Activated B cell treated with CpG ODN at 0.5 μM for 24 hours (primary cell): ENCODE data around the gene PCNT. TPM values are rescaled to one million over a fixed set of nuclear protein-coding genes. Genes with fewer than 3 reads are reported as not detected.

ENCODE experiments used
- ATAC-seq: fragments of 200-7000 bp; cut with Tn5 transposase; one replicate; pipeline ENCODE4 v1.10.0; 2021; ENCODE audit warnings: low read depth, mild to moderate bottlenecking, moderate library complexity
- CTCF ChIA-PET: fragments of 350-600 bp; sonication (Branson Sonifier 250); formaldehyde crosslinking; loops from one replicate; lab custom pipeline; 2021; ENCODE audit warnings: antibody characterized with exemption; lab: Charles Lee
- POLR2A ChIA-PET: fragments of 350-600 bp; sonication (Branson Sonifier 250); formaldehyde crosslinking; loops from one replicate; lab custom pipeline; 2021; ENCODE audit warnings: antibody characterized with exemption; lab: Charles Lee
- DNase-seq: peaks from one replicate; pipeline ENCODE4 v3.0.0; 2022
- H3K27ac Mint-ChIP-seq: one replicate; pipeline ENCODE4 v1.8.0; 2020; ENCODE audit warnings: mixed read lengths
- H3K27me3 Mint-ChIP-seq: one replicate; pipeline ENCODE4 v1.8.0; 2021; ENCODE audit warnings: mixed read lengths
- H3K36me3 Mint-ChIP-seq: one replicate; pipeline ENCODE4 v1.8.0; 2021; ENCODE audit warnings: low read depth, mixed read lengths
- H3K4me1 Mint-ChIP-seq: one replicate; pipeline ENCODE4 v1.8.0; 2021; ENCODE audit warnings: mixed read lengths
- H3K4me3 Mint-ChIP-seq: one replicate; pipeline ENCODE4 v1.8.0; 2020; ENCODE audit warnings: mild to moderate bottlenecking, mixed read lengths
- H3K9me3 Mint-ChIP-seq: one replicate; pipeline ENCODE4 v1.8.0; 2020; ENCODE audit warnings: mixed read lengths
- intact Hi-C: fragments of 100-400 bp; cut with micrococcal nuclease; formaldehyde crosslinking; loops from one replicate; pipeline ENCODE4 v1.15.1; 2024
- total RNA-seq: library from RNA; stranded (reverse); gene quantifications from 2 replicates; pipeline ENCODE4 v1.2.3, GENCODE V29; 2022
- TF ChIP-seq, protein P1 (sequence below): fragments of 200-600 bp; IDR thresholded peaks from one replicate; pipeline ENCODE4 v1.8.0; 2022; ENCODE audit warnings: antibody characterized with exemption, mild to moderate bottlenecking

Gene PCNT
- total RNA-seq, 1 donor from 2014 or later, result 39.7 TPM

DNA sequence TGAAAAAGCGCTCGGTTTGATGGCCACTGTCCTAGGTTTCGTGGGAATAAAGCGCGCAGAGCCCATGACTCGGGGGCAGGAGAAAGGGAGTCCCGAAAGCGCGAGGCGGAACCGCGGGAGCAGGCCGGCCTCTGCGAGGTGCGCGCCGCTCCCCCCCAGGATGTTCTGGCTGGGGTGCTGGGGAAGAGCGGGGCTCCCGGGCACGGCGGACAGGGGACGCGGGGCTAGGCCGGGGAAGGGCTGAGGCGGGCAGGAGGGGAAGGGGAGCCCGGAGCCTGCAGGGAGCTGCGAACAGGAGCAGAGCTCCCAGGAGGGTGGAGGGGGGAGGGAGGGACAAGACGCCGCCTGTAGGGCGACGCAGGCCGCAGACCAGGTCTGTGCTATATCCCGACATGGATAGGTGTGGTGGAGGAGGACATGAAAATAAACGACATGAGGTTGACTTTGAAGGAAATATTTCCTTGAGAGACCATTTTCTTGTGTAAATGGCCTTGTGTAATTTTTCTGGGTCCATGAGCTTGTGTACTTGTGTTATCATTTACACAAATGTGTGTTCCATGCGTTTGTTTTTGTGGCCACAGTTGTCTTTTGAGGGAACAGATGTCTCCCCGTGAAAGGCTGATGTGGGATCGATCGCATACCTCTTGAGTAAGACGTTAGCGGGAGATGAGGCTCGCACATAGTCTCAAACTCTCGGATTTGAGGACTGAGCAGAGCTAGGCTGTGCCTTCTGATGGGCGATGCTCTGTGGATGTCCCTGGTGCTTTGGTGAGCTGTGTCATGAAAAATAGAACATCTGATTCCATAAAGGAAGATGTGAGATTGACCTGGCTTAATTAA lies 1.3 kb downstream of the PCNT start:
- intact Hi-C loops, result loop anchor here (1.0 to 5.0 kb wide), 3 partner anchors 140 to 353 kb away; partner anchors contain the start of gene SPATC1L
- POLR2A ChIA-PET, result interaction anchor here (0.9 to 1.2 kb wide), 3 partner anchors 29 to 96 kb away, joined by 3 to 4 read pairs (median 3); partner anchors contain the start of gene MCM3AP
- Mint-ChIP-seq H3K36me3 (peaks cover 20% of the 10 kb centered on the region), H3K9me3 (no peaks in the 10 kb centered on the region), H3K27me3 (no peaks in the 10 kb centered on the region), H3K27ac (peak overlapping the region; percentile 30), H3K4me3 (peak overlapping the region; percentile 84), H3K4me1 (peaks cover 29% of the 10 kb centered on the region)
- TF ChIP-seq, protein P1, sequence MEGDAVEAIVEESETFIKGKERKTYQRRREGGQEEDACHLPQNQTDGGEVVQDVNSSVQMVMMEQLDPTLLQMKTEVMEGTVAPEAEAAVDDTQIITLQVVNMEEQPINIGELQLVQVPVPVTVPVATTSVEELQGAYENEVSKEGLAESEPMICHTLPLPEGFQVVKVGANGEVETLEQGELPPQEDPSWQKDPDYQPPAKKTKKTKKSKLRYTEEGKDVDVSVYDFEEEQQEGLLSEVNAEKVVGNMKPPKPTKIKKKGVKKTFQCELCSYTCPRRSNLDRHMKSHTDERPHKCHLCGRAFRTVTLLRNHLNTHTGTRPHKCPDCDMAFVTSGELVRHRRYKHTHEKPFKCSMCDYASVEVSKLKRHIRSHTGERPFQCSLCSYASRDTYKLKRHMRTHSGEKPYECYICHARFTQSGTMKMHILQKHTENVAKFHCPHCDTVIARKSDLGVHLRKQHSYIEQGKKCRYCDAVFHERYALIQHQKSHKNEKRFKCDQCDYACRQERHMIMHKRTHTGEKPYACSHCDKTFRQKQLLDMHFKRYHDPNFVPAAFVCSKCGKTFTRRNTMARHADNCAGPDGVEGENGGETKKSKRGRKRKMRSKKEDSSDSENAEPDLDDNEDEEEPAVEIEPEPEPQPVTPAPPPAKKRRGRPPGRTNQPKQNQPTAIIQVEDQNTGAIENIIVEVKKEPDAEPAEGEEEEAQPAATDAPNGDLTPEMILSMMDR, result no peak
- CTCF ChIA-PET, result interaction anchor here (1.9 kb wide), 1 partner anchor 182 kb away, joined by 11 read pairs; no protein-coding TSS in a partner anchor
- DNase-seq (no peak), ATAC-seq (no peak)

- Mint-ChIP-seq H3K4me3 (no peak overlapping the region), H3K27ac (no peak overlapping the region), H3K4me1 (peaks cover 24% of the 10 kb centered on the region), H3K36me3 (peaks cover 25% of the 10 kb centered on the region), H3K27me3 (no peaks in the 10 kb centered on the region), H3K9me3 (no peaks in the 10 kb centered on the region)
- ATAC-seq, result no peak
- TF ChIP-seq, protein P1, result no peak
- ChIA-PET POLR2A (interaction anchor here (0.9 to 1.1 kb wide), 2 partner anchors 29 to 41 kb away, joined by 3 to 4 read pairs; partner anchors contain the start of gene MCM3AP), CTCF (interaction anchor here (0.7 to 1.9 kb wide), 2 partner anchors 183 to 184 kb away, joined by 3 to 11 read pairs; no protein-coding TSS in a partner anchor)
- DNase-seq, result no peak
- intact Hi-C loops, result loop anchor here (5.0 kb wide), 1 partner anchor 354 kb away; no protein-coding TSS in a partner anchor
Observed at GRCh38 chr21:46326110-46326703, 2.3 kb downstream of the PCNT start.

GRCh38 chr21:46327711-46328110 lies 3.8 kb downstream of the PCNT start:
- no peak overlapping the region for H3K4me3 Mint-ChIP-seq
- intact Hi-C loops, result loop anchor here (5.0 kb wide), 1 partner anchor 355 kb away; no protein-coding TSS in a partner anchor
- DNase-seq (no peak), ATAC-seq (no peak)
- CTCF ChIA-PET, result no interaction called here
- no peaks in the 10 kb centered on the region for H3K27me3 Mint-ChIP-seq
- no peaks in the 10 kb centered on the region for H3K9me3 Mint-ChIP-seq
- H3K4me1 Mint-ChIP-seq, result peaks cover 12% of the 10 kb centered on the region
- TF ChIP-seq, protein P1, result no peak
- peaks cover 33% of the 10 kb centered on the region for H3K36me3 Mint-ChIP-seq
- POLR2A ChIA-PET, result no interaction called here
- H3K27ac Mint-ChIP-seq, result no peak overlapping the region

DNA sequence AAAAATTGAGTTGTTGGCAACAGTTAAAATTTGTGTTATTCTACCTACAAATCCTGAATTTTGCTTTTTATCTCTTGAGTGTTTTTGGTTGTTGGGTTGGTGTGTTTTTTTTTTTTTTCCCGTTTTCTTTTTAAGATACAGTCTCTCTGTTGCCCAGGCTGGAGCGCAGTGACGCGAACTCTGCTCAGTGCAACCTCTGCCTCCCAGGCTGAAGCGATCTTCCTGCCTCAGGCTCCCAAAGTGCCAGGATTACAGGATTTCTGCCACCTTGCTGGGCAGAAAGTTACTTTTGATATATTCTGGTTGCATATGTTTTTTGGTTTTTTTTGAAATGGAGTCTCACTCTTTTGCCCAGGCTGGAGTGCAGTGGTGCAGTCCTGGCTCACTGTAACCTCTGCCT lies 4.2 kb downstream of the PCNT start:
- CTCF ChIA-PET, result no interaction called here
- intact Hi-C loops, result loop anchor here (5.0 kb wide), 1 partner anchor 356 kb away; no protein-coding TSS in a partner anchor
- Mint-ChIP-seq H3K27ac (no peak overlapping the region), H3K4me1 (peaks cover 8% of the 10 kb centered on the region), H3K9me3 (no peaks in the 10 kb centered on the region), H3K27me3 (no peaks in the 10 kb centered on the region), H3K4me3 (no peak overlapping the region), H3K36me3 (peaks cover 33% of the 10 kb centered on the region)
- TF ChIP-seq, protein P1, result no peak
- POLR2A ChIA-PET, result no interaction called here
- ATAC-seq (no peak), DNase-seq (no peak)

DNA sequence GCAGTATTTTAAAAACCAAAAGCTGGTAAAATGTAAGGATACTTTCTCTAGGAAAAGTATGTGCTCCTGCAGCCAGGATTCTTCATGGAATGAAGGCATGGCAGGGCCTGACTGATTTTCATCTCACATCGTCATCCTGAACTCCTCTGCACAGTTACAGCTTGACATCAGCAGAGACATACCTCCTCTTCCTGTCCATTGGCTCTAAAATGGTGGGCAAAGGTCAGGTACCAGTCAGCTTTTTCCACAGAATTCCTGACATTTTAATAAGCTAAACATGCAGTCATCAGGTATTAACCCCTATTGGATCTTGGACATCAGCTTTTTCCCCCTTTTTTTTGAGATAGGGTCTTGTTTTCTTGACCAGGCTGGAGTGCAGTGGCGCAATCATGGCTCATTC lies 5.8 kb downstream of the PCNT start:
- Mint-ChIP-seq H3K27me3 (no peaks in the 10 kb centered on the region), H3K4me3 (no peak overlapping the region), H3K9me3 (no peaks in the 10 kb centered on the region), H3K27ac (no peak overlapping the region), H3K4me1 (peaks cover 6% of the 10 kb centered on the region), H3K36me3 (peaks cover 36% of the 10 kb centered on the region)
- intact Hi-C loops, result loop anchor here (5.0 kb wide), 1 partner anchor 357 kb away; no protein-coding TSS in a partner anchor
- DNase-seq (no peak), ATAC-seq (no peak)
- TF ChIP-seq, protein P1, result no peak
- ChIA-PET CTCF (no interaction called here), POLR2A (no interaction called here)
